Placental epithelial cell (primary cell): ENCODE results near the gene FAM20A. TPM values are rescaled to one million over a fixed set of nuclear protein-coding genes. Genes with fewer than 3 reads are reported as not detected.

ENCODE experiments used
- total RNA-seq: library from RNA; depleted of rRNA; stranded (reverse); fragments of >200 nt; gene quantifications from 2 replicates; pipeline ENCODE4 v1.2.3, GENCODE V29; 2012

FAM20A gene
- total RNA-seq = 0.39 TPM in 1 of 2 replicates, not detected in the other

GRCh38 chr17:68600931-68601564 lies at the start of gene FAM20A:
FAM20A (minus strand) TSS chr17:68601367; CDS start chr17:68600666, 701 bp downstream.

GRCh38 chr17:68512247-68512959 lies 88.8 kb downstream of the FAM20A start, which contains the start of gene PRKAR1A:
PRKAR1A (plus strand) TSS chr17:68512430; CDS start chr17:68515400, 2,970 bp downstream.

Other genes with a start within 250 kb of the FAM20A start
- gene WIPI1, start 143.9 kb downstream of the FAM20A start, total RNA-seq = 130 and 136 TPM in 2 replicates
- gene PRKAR1A, start 88.9 kb downstream of the FAM20A start, total RNA-seq = 143 and 163 TPM in 2 replicates